HG03342 (cell line): Measurements from ENCODE around the gene ITSN1.

Experiments
- ATAC-seq: cut with Tn5 transposase; IDR thresholded peaks from one replicate; pipeline ENCODE4 v1.9.1; 2021; ENCODE audit warnings: mild to moderate bottlenecking, moderate library complexity; ENCODE audit not compliant: unreplicated experiment

ITSN1 gene

GRCh38 chr21:33945652-33946270 is 303.5 kb downstream of the ITSN1 start:
- no peak for ATAC-seq

GRCh38 chr21:33947451-33948095 is 305.3 kb downstream of the ITSN1 start:
- ATAC-seq = peak; percentile 48

GRCh38 chr21:33948096-33948950 is 306.0 kb downstream of the ITSN1 start:
- peak; percentile 55 for ATAC-seq

- no peak for ATAC-seq
Observed at GRCh38 chr21:33948951-33949444, 306.7 kb downstream of the ITSN1 start.
